NCI-H69 (cell line): ENCODE results near the gene MRPS27.
A peak's percentile ranks its signal among the peaks of the same experiment; 100 is the strongest.

Experiments
- DNase-seq: peaks from one replicate; lab custom pipeline; 2025; lab: John Stamatoyannopoulos, UW

The MRPS27 gene

DNA sequence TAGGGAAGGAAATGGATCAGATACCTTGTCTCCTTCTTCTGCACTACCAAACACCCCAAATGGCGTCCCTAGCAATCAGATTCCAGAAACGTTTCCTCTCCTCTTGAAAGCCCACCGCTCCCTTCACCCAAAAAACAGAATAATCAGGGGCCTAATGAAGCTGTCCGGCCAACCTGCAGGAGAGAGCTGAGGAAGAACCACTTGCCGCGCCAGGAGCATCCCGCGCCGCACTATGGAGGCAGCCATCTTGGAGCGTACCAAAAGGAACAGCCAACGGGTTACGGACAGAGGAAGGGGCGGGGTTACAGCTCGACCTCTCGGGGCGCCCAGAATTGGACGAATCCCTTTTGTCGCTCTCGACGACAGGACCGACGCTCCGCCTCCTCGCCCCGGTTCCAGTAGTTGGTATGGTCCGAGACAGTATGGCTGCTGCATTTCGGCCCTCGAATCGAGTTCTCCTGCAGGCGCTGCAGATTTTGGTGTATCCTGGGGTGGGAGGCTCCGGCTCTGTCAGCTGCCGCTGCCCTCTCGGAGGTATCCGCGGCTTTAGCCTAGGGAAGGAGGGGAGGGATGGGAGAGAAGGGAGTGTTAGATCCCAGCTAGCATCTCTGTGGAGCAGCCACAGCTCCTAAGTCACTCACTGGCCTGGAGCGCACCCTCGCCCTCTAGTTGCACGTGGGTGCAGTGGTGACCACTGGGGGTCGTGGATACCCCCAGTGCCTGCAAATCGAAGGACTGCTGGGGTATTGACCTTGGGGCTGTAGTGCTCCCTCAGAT lies at the start of gene MRPS27, which contains the start of gene PTCD2:
MRPS27 (minus strand) TSS at position 265 of the 777 bp plus-strand sequence; CDS start at position 246, 19 bp downstream.
PTCD2 (plus strand) TSS at position 398 of the 777 bp plus-strand sequence; CDS start at position 408, 10 bp downstream.
- peak; percentile 100 for DNase-seq

DNA sequence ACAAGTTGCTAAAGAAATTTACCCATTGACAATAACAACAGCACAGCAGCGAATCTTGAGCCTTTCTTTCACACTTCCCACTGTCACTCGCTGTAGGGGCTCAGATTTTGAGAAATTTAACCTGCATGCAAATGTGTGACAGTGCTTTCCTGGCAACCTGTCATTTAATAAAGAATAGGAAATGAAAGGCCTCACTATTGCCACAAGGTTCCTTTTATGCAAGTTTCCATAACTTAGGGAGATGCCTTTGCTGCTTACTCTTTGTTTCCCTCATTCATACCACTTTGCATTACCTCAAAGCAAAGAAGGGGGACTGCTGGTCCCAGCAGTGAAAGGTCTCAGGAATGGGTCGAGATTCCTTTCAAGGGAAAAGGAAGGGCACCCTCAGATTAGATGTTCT lies 49.7 kb upstream of the MRPS27 start:
- DNase-seq = no peak

DNA sequence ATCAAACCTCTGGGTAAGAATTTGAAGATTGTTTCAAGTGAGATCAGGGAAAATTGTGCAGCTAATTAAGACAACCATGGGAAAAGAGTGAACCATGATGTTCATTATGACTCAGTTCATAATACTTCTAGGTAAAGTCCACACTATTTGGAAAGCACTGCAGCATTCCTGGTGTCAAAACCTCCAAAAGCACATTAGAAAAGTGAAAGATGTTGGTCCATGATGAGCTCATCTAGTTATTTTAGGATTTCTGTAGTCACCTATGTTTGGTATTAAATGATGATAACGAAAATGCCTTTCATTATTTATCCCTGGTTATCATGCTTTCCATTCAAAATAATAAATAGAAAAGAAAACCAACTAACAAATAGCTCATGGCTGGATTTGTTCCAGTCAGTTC lies 49.3 kb upstream of the MRPS27 start:
- DNase-seq = no peak

DNA sequence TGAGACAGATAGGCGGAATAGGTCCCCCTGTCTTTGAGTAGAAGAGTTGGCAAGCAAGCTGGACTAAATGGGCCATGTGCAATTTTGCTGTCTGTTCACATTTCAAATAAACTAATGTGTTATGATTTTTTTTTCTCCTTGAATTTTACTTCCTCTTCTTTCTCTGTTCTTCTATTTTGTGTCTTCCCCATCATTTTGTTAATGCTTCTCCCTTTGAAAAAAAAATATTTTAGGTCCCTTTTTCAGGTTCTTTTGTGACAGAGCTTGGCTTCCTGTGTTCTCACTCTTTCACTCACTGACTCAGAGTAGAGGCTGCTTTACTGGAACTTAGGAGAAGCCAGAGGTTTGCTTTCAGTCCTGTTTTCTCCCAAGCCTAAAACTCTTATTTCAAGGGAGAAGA lies 48.2 kb upstream of the MRPS27 start:
- no peak for DNase-seq

DNA sequence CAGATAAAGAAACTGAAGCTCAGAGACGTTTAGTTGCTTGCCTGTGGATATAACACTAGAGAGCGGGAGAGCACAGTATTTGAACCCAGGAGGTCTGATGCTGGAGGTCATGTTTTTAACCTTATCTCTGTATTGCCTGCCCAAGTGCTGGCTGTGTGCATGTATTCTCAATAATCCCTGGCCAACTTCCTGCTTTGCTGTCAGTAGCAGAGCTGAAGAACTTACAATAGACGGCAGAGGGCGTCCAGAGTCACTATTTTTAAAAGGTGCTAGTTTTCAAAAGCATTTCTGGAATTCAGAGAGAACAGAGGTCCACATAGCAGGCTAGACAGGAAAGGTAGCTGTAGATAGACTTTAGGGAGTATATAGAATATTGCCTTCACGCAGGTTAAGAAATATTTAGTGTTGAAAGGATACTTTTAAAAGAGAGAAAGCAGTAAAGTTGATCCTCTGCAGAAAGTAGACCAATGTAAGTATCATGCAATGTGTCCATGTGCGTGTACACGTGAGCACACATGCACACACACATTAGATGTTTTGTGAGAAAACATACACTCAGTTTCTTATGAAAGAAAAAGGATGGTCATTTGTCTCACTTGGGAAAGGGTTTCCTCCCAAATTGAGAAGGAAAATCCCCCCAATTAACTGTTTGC lies 46.4 kb upstream of the MRPS27 start:
- DNase-seq = peak; percentile 69

DNA sequence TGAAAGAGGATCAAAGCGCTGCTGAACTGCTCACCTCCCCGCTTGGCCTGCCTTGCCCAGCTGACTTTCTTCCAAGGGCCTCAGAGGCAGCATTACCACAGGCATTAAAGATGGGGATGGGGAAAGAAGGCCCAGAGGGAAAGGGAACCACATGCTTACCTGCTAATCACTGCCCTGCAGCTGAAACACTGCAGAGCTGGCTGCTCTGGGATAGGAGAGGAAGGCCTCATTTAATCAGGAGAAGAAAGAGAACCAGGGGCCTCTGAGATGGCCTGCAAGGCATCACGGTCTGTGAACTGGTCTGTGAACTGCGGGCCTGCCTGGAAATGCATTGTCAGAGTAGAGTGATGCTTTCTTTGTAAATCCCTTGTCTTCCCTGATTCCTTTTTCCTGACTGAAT lies 44.9 kb upstream of the MRPS27 start:
- no peak for DNase-seq

DNA sequence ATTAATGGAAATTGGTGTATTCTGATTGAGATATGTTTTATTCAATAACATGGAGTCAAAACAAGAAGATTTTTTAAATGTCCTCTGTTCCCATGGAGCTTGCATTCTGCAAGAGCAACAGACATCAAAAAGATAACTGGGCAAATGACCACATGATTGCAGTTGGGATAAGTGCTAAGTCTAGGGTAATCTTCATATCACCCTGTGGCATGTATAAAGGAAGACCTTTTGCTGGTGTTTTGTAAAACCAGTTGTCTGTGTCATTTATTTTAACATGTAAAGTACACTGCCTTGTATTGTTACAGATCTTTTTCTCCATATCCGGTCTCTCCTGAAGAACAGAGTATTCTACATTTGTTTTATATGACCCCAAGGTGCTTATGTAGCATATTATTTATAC lies 44.1 kb upstream of the MRPS27 start:
- no peak for DNase-seq

DNA sequence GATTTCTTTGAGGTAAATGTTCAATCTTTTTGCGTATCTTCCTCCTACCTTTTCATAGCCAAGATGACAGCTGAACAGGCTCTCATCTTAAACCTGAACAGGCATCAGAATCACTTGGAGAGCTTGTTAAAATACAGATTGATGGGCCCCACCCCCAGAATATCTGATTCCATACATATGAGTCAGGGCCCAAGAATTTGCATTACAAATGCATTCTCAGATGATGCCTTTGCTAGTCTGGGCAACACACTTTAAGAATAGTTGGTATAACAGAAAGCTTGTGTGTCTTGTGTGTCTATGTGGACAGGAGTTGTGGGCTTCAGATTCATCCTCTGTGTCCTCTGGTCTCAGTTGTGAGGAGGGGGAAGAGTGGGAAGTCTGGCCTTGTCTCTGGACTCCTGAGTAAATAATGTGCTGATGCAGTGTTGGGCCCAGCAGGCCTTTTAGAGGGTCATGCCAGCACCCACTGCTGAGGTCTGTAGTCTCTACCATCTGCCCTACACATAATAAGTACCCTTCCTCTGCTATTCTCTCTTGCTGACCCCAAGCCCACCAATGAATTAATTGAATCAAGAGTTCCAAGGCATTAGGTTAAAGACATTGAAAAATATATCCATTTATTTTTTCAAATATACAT lies 43.2 kb upstream of the MRPS27 start:
- DNase-seq = no peak

DNA sequence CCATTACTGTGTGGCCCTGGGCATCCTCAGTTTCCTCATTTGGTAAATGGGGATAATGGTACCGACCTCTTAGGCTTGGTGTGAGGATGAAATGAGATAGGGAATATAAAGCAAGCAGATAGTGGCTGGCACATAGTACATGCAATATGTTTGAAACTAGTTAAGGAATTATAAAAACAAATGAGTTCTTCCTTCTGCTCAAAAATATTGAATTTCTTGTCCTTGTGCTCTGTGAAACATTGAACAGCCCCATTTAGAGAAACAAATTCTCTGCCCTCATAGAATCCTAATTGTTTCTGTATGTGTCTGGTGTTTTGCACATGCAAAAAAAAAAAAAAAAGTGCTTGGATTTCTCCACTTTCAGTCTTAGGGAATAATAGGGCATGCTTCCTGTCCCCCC lies 39.8 kb upstream of the MRPS27 start:
- DNase-seq = no peak

DNA sequence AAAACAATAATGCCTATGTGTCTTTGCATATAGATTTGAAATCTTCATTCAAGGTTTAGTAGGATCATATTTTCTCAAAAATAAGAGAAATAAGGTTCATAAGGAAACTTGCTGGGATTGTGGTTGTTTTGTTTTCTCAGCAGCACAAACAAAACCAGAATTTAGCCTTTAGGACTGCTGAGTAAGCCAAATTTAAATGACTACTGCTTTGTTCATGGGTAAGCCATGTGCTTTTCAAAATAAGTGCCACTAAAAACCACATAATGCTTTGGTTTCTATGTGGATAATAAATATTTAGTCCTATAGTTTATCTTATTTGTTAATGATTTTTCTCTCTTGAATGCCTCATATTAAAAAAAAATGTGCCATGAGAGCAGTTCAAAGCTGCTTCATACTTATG lies 38.9 kb upstream of the MRPS27 start:
- no peak for DNase-seq

DNA sequence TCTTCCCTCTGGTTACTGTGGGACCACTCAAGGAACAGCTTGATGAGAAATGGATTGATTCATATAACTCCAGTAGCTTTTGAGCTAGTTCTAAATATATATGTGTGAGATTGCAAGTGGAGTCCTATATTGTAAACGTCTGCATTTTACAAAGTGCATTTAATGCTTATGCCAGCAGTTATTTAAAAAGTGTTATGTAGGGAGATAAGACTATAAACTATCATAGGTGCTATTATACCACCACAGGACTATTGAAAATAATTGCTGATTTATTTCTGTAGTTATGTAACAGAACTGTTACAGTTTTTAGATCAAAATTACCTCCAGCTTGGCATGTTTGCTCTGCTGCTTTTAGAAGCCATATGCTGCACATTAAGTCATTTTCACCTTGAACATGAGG lies 36.3 kb upstream of the MRPS27 start:
- DNase-seq = peak; percentile 5

DNA sequence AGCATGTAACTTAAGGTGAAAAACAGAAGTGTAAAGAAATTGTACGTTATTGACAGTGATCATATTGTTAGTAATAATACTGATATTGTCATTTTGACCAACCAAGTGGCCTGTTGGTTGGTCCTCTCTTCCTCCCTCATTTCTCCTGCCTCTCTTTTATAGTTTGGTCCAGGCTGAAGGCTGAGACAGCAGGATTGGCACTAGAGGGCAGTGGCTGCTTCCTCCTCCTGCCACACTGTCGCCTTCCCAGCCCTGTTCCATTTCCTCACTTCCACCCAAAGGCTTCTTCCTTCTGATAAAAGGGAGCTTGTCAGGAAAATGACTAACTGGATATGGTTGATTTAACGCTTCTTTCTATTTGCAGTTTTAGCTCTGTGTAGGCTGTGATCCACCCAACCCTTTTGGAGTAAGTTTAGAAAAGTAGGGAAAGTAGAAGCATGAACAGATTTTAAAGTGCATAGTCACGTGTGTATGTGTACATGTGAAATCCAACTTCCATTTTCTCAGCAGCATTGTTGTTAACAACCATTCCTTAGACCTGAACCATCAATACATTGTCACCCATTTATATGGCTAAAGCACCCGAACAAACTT lies 35.8 kb upstream of the MRPS27 start:
- DNase-seq = peak; percentile 56

DNA sequence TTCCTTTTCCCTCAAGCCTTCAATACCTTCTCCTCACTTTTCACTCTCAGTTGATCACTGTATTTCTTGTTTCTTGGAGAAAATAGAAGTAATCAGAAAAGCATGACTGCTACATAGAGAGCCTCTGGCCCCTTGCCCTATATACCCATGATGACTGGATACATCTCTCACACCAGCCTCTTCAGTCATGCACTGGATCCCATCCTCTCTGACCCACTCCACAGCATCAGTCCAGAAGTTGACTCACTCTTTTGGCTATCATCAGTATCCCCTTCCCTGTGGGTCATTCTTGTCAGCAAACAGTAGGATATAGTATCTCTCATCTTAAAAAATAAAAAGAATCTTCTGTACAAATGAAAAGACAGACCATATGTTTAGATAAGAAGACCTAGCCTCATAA lies 33.0 kb upstream of the MRPS27 start:
- no peak for DNase-seq

DNA sequence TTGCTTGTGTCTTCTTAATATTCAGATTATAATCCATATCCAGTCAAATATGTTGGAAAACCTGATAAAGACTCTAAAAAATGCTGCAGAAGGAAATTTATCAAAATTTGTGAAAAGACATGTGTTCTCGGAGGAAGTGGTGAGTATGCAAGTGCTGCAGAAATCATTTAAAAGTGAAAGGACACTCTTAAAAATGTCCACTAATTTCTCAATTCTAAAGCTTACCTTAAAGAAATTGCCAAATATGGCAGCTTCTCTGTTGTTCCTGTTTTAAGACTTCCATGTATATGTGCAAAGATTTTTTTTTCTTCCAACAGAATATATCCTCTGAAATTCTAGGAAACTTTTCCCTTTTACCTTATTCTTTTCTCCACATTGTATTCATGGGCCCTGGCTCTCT lies 32.6 kb upstream of the MRPS27 start:
- DNase-seq = no peak

DNA sequence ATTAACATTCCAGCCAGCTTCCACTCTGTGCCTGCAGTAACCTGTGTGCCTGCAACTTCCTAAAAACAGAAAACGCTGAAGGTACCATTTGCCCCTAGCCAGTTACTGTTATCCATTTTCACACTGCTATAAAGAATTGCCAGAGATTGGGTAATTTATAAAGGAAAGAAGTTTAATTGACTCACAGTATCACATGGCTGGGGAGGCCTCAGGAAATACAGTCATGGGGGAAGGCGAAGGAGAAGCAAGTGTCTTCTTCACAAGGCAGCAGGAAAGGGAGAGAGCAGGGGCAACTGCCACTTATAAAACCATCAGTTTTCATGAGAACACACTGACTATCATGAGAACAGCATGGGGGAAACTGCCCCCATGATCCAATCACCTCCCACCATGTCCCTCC lies 31.3 kb upstream of the MRPS27 start:
- DNase-seq = no peak

DNA sequence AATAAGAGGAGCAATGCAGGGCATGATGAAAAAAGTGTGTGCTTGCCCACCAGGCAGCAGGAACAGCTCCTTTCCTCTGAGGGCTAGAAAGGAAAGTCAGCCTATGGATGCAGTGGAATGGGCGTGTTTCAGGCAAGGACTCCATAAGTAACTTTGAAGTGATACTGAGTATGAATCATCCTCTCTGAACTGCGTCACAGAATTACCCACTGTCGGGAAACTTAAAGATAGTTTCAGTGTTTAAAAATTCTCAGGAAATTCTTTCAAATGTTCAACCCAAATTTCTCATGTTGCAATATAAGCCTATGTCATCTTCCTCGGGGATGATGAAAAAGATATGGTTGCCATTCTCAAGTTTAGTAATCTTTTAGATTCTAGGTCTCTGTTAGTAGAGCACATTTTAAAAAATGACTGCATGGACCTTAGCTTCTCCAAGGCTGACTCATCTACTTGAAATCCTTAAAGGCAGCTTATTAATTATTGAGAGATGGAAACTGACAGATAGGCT lies 27.8 kb upstream of the MRPS27 start:
- DNase-seq = no peak

DNA sequence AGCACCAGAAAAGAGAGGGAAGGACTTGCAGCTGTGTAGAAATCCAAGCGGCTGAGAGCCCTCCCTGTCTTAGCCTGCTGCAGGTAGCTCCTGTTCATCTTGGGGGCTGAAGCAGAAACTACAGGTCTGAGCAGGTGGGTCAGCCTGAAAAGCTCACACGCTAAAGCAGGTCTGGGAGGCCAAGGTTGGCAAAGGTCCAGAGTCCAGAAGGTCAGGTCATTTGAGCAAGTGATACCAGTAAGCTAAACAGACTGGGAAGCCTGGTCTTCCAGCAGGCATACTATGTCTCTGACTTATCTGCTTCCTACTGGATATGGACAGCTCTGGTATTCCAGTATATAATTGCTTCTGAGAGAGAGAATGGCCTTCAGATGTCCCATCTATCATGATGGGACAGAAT lies 26.4 kb upstream of the MRPS27 start:
- no peak for DNase-seq

DNA sequence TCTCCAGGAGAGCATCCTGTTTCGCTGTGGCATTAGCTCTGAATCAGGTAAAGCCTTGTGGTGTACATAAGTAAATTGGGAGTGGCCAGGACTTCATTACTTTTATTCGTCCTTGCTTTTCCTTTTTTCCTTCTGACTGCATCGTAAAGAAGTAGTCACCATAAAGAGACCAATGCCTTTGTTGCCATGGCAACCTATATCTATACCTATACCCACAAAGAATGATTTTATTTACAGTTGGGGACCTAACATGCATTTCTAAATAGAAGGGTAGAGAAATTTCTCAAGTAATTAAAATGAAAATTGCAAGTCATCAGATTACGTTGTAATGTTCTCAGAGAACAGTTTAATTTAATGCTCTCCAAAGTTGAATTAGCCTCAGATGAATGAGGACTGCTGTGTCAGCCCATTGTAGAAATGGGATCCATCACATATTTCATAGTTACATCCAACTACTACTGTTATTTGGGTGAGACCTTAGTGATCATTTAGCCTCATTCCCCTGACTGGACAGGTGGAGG lies 18.7 kb upstream of the MRPS27 start:
- no peak for DNase-seq

DNA sequence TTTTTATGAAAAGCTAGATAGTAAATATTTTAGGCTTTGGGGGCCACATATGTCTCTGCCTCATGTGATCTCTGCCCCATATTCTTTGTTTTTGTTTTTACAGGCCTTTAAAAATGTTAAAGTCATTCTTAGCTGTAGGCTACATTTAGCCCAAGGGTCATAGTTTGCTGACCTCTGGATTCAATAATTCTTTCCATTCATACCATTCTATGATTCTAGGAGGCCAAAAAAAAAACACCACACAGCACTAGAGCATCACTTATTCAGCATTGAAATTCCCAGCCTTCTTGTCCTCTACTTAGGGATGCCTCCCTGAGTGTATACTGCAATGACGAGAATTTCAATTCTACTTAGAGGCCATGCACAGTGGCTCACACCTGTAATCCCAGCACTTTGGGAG lies 17.1 kb upstream of the MRPS27 start:
- no peak for DNase-seq

DNA sequence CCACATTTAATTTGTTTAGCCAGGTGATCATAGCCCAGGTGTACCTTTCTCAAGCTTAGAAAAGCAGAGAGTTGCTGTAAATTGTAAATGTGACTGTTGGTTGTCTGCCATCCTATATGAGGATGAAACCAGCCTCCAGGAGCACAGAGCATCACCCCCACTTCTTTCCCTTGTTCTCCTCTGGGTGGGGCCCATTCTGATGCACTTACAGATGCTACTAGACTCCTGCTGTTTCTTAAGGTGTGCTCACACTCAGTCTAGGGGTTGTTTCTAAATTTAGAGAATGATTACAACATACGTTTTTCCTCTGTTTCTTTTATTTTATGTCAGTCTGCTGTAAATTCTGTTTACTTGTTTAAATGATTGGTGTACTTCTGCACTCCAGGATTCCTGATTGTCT lies 10.7 kb upstream of the MRPS27 start:
- DNase-seq = no peak

DNA sequence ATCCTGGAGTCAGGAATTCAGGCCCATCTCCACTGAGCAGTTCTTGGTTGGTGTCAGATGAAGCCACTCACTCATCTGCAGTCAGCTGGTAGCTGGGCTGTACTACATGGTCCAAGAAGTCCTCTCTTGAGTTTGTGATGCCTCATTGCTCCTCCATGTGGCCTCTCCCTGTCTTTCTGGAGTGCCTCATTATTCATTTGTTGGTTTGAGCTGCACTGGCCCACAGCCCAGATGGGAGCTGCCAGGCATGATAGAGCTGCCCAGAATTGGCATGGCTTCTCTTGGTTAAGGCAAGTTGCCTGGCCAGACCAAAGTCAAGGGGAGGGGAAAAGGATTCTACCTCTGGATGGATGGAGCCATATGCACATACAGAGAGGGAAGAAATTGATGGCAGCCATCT lies 8.1 kb upstream of the MRPS27 start:
- DNase-seq = peak; percentile 69

DNA sequence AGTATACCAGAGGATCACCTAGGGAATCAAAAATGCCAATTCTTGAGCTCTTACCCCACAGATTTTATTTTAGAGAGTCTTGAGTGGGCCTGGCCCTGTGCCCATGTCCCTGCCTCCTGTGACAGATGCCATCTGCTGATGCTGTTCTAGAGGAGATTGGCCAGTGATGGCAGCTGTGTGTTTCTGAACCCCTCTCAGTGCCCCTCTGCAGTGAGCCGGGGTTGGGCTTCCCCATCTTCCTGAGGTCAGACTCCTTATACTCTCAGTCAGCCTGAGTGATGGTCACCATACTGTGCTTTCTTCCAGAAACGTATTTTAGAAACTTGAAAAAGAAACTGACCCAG lies 6.2 kb upstream of the MRPS27 start:
- DNase-seq = no peak
